H1 (cell line): ENCODE data around the gene MCCC1. TPM values are rescaled to one million over a fixed set of nuclear protein-coding genes. Genes with fewer than 3 reads are reported as not detected.

ENCODE experiments used
- CHD2 ChIP-seq: IDR thresholded peaks from 2 replicates; pipeline ENCODE4 v1.6.1; 2012; ENCODE audit warnings: low read length, improper control_type of control experiment
- KDM5A ChIP-seq: fragments of 200-600 bp; IDR thresholded peaks from 2 replicates; pipeline ENCODE4 v1.7.1; 2012; ENCODE audit warnings: mild to moderate bottlenecking, low read length, inconsistent platforms, mixed read lengths
- MAX ChIP-seq: IDR thresholded peaks from 2 replicates; pipeline ENCODE4 v1.6.1; 2012; ENCODE audit warnings: inconsistent platforms
- POLR2A ChIP-seq, 2 experiments: IDR thresholded peaks; 1 replicate in 1 of 2; 2 replicates in 1 of 2; pipeline ENCODE4 v1.6.1; 2011; ENCODE audit warnings: low read depth in 2 of 2, low read length in 2 of 2, mild to moderate bottlenecking in 2 of 2; ENCODE audit errors: control extremely low read depth in 1 of 2
- POLR2AphosphoS5 ChIP-seq: IDR thresholded peaks from 2 replicates; pipeline ENCODE4 v1.6.1; 2011; ENCODE audit warnings: low read depth, low read length
- RAD21 ChIP-seq, 2 experiments: IDR thresholded peaks in 1 of 2; conservative IDR thresholded peaks in 1 of 2; 2 replicates each; pipeline ENCODE4 v1.6.1; 2011; ENCODE audit warnings: low read depth in 2 of 2, low read length in 2 of 2, improper control_type of control experiment in 1 of 2, inconsistent platforms in 1 of 2, mild to moderate bottlenecking in 1 of 2, moderate library complexity in 1 of 2
- SAP30 ChIP-seq: fragments of 300-600 bp; sonication (generic); IDR thresholded peaks from 2 replicates; pipeline ENCODE4 v1.7.1; 2012; ENCODE audit warnings: low read length, moderate library complexity, mild to moderate bottlenecking, inconsistent platforms; ENCODE audit not compliant: insufficient read depth, insufficient replicate concordance
- SP1 ChIP-seq: IDR thresholded peaks from 2 replicates; pipeline ENCODE4 v1.6.1; 2011; ENCODE audit warnings: low read depth, low read length
- ZNF274 ChIP-seq: IDR thresholded peaks from 2 replicates; pipeline ENCODE4 v1.7.0; 2012; ENCODE audit warnings: low read length, borderline replicate concordance; ENCODE audit errors: extremely low read depth
- polyA plus RNA-seq, 7 experiments: library from polyadenylated mRNA; depleted of rRNA in 3 of 7; stranded (reverse) in 5 of 7; unstranded in 2 of 7; fragments of >200 nt in 5 of 7; fragments of 200-250 nt in 2 of 7; gene quantifications; 1 replicate in 5 of 7; 2 replicates in 1 of 7; 4 replicates in 1 of 7; pipeline versions ENCODE4 v1.2.1 to v1.2.3, GENCODE V29; 2011 to 2013; ENCODE audit warnings: missing spikeins in 2 of 7, mixed read lengths in 2 of 7
- total RNA-seq: library from RNA; stranded (reverse); fragmentation: NEBNext Ultra II Directional; extraction: Animal tissue kit (Norgen Biotek cat#: 25700); gene quantifications from 2 replicates; pipeline ENCODE4 v1.2.1, GENCODE V29; 2021

The MCCC1 gene
- total and polyA plus RNA-seq, 2 of the 8 experiments (the other 6 are each of a cell fraction or from before 2014, with no cell fraction given): 10.8 to 21.5 TPM

GRCh38 chr3:183074881-183075280, 24.4 kb downstream of the MCCC1 start (continued):
- no peak for TF ChIP-seq RAD21 (IDR thresholded peaks at IDR 0.05 in 1 of 2, conservative IDR thresholded peaks at IDR 0.05 in 1 of 2; ENCODE audit: low read depth in 2 of 2, low read length in 2 of 2)
- TF ChIP-seq CHD2: no peak
- TF ChIP-seq ZNF274: no peak
- no peak for TF ChIP-seq POLR2AphosphoS5
- no peak for TF ChIP-seq POLR2A (IDR thresholded peaks at IDR 0.05; ENCODE audit: control extremely low read depth in 1 of 2, low read depth in 2 of 2, low read length in 2 of 2)
- no peak for TF ChIP-seq SAP30
- no peak for TF ChIP-seq SP1
- no peak for TF ChIP-seq KDM5A
- no peak for TF ChIP-seq MAX
